GM18861 (cell line): ENCODE measurements around the gene KCNK15.

ENCODE experiments used
- ATAC-seq: cut with Tn5 transposase; IDR thresholded peaks from one replicate; pipeline ENCODE4 v1.9.1; 2021; ENCODE audit not compliant: unreplicated experiment

KCNK15 gene

GRCh38 chr20:44735816-44736169 lies 9.9 kb upstream of the KCNK15 start:
- no peak for ATAC-seq

DNA sequence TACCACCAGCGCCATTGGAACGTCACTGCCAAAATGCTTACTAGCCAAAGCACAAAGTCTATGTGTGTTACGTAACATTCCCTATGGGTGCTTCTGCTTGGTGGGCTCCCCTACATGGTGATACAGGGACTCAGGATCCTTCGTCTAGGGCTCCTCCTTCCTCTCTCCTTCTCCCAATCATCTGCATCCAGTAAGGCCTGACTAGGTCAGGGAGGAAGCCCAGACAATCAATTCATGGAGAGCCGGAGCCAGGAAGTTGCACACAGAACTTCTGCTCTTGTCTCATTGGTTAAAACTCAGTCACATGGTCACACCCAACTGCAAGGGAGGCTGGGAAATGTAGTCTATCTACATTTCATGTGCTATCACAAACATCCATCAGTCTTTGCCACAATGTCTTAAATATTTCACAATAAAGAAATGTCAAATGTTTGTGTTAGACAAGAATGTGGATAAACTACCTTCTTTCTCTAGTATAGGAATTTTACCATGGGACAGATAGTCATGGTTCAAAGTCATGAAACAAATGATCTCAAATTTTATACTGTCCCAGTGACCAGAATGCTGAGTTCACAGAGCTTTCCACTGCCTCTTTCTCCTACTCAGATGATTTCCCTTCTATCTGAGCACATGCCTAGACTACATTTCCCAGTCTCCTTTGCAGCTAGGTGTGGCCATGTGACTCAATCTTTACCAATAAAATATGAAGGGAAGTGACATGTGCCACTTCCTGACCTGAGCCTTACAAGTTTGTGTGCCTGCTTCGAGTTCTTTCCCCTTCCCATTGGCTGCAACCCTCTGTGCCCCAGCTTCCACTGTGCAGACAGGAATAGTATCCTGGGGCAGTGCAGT lies 9.3 kb upstream of the KCNK15 start:
- no peak for ATAC-seq

- no peak for ATAC-seq
Measured at GRCh38 chr20:44737116-44737515, 8.5 kb upstream of the KCNK15 start.

DNA sequence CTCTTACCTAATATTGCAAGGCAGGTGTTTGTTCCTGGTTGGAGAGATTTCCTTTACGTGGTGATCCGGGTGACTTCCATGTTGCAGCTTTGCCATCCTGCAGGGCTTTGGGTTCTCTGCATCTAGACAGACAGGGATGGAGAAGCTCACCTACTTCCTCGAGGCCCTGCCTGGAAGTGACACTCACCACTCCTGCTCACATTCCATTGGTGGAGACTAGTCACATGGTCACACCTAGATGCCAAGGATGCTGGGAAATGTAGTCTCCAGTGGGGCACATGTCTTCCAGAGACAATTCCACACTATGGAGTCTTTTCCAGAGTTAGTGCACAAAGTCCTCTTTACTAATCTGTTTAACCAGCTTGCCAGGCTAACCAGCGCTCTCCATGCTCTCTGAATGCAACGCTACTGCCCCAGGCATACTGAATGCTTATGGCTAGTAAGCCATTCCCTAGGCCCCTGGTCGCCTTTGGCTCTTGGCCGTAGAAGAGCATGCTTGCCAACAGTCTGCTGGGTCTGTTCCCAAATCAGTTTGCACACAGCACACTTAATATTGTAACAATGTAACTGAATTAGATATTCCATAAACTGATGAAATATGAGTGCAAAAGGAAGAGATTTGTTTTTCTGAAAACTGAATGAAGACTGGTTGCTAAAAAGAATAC lies 6.7 kb upstream of the KCNK15 start:
- ATAC-seq, result no peak

- no peak for ATAC-seq
Measured at GRCh38 chr20:44739942-44740341, 5.7 kb upstream of the KCNK15 start.

- ATAC-seq, result no peak
Measured at GRCh38 chr20:44742304-44743079, 3.2 kb upstream of the KCNK15 start.

GRCh38 chr20:44743080-44743701 lies 2.5 kb upstream of the KCNK15 start:
- no peak for ATAC-seq

- ATAC-seq, result no peak
Measured at GRCh38 chr20:44743916-44744655, 1.6 kb upstream of the KCNK15 start.

GRCh38 chr20:44745122-44745597 lies 505 bp upstream of the KCNK15 start:
- ATAC-seq, result no peak

DNA sequence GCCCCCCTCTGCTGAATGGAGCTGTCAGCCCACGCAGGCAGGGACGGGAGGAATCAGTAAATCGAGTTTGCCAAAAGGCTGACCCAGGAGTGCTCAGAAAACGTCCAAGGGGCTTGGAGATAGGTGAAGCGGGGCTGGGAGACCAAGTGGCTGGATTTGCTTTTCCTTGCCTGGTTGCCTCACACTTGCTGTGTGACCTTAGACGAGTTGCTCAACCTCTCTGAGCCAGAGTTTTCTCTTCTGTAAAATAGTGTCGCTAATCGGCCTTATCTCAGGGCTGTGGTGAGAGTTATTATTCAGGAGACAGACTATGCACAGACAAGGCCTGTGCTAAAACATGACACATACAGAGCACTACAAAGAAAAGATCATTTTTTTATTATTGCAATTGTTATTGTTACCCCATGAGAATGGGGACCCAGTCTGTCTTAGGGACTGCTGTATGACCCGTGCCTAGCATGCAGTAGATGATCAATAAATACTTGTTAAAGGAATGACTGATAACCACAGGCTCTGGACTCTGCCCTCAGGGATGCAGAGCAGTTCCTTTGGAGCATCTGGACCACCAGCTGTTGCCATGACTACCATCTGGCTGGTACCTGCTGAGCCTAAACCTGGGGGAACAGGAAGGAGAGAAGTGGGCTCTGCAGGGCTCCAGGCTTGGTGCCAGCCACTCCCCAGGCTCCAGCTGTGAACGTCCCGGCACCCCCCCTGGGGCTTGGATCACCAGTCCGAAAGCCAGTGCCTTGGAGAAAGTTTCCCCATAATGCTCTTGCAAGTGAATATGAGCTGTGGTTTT lies 901 bp downstream of the KCNK15 start:
- no peak for ATAC-seq

DNA sequence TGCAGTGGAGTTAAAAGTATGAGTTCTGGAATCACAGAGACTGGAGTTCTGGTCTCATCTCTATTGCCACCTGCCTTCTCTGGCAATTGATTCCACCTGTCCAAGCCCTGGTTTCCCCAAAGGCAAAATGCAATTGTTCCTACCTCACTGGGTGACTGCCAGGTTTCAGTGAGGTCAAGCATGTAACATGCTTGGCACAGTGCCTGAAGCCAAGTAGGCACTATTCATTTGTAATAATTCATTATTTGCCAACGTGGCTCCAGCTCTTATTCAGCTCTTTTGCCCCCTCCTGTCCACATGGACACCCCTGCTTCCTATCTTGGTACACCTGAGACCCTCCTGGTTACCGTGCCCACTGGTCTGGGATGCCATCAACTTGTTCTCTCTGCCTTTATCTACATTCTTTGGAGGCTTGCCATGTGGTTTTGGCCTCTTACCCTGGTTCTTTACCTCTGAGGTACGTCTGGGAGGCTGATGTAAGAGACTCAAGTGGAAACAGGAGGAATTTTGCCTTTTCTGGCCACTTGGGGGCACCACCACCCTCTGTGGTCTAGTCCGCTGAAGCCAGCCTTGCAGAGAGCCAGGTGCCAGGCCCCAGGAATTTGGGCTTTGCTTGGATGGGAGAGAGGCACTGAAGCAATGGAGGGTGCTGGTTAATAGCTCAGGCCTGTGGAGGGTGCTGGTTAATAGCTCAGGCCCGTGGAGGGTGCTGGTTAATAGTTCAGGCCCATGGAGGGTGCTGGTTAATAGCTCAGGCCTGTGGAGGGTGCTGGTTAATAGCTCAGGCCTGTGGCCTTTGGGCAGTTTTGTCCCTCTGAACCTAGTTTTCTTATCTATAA lies 1.7 kb downstream of the KCNK15 start:
- no peak for ATAC-seq

- no peak for ATAC-seq
Measured at GRCh38 chr20:44748005-44748370, 2.3 kb downstream of the KCNK15 start.

GRCh38 chr20:44750081-44750805 lies 4.6 kb downstream of the KCNK15 start:
- no peak for ATAC-seq

- ATAC-seq, result no peak
Measured at GRCh38 chr20:44752099-44752931, 6.7 kb downstream of the KCNK15 start.

DNA sequence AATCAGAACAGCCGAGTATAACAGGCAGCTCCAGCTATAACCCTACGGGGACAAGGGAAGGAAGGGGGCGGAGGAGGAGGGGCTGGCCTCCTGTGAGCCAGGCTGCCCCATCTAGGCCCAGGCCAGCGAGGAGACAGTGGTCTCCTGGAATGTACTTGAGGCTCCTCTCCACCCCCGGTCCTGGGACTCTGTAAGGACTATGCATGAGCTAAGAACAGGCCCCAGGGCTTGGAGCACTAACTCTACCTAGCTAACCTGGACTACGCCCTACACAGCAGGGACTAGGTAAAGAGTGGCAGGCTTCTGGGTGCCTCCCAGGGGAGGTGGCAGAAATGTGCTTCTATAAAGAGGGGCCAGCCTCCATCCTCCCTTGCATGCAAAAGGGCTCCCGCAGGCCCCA lies 8.9 kb downstream of the KCNK15 start:
- ATAC-seq, result no peak

DNA sequence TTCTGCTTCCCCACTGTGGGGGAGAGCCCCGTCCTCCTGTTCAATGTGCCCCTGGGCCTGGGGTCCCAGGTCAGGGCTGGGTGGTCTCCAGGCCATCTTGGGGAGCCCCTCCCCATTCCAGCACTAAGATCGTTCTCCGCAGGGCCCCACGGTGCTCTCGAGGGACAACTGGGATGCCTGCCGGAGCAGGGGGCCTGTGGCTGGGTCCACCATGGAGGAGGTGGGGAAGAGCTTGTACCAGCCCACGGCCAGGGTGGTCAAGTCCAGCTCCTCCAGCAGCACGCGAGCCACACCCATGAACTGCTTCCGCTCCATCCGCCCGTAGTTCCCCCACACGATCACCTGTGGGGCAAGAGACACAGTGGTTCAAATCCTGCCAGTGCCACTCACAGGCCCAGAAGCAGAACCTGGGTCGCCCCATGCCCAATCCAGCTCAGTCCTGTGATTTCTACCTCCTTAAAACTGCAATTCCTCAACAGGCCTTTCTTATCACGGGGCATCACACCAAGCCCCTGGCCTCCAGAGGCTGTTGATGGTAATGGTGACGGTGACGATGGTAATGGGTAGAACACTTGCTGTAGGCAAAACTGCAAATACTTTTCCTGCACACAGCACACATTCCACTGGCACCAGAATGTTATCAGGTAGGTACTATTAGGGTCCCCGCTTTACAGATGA lies 10.5 kb downstream of the KCNK15 start:
- no peak for ATAC-seq

DNA sequence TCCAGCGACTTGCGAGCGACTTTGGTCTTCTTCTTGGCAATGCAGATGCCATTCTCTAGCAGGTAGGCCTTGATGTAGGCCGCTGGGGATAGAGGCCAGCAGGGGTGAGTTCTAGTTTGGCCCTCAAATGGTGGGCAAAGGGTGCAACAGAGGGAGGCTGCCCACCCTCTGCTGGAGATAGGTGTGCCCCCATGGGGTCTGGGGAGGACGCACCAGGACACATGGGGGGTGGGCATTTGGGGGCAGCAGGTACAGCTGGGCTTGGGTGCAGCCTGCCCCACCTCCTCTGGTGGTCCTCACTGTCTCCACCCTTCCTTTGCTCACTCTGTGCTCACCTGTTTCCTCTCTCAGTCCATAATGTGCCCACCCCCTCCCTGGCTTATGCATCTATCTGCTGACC lies 11.3 kb downstream of the KCNK15 start:
- no peak for ATAC-seq
